Measurements from ENCODE around the gene HEXA. TPM values are rescaled to one million over a fixed set of nuclear protein-coding genes. Genes with fewer than 3 reads are reported as not detected.

HEXA gene
- total RNA-seq, 4 donors from 2014 or later: 104 to 140 (median 111) TPM

GRCh38 chr15:72302955-72303354 lies 72.9 kb downstream of the HEXA start:
- no peak for TF ChIP-seq POLR2A (IDR thresholded peaks at IDR 0.05)
- TF ChIP-seq CTCF (IDR thresholded peaks at IDR 0.05): no peak
- no peak for DNase-seq
- intact Hi-C loops (cut with DNase I): no loop called here
- no peaks in the 10 kb centered on the region for H3K27me3 ChIP-seq
- no peaks in the 10 kb centered on the region for H3K4me1 ChIP-seq
- H3K27ac ChIP-seq: no peak overlapping the region
- no peak overlapping the region for H3K4me3 ChIP-seq (replicated peaks in 1 of 3)
- H3K36me3 ChIP-seq: no peaks in the 10 kb centered on the region
- H3K9me3 ChIP-seq: no peaks in the 10 kb centered on the region
- WGBS, 2 donors: 52 to 59% methylated on average over 1 of the region's 1 CpG

Other genes with a start within 250 kb of the HEXA start
- 10 to 100 TPM in 1 of 4 donors, 1 to 10 TPM in 3; 8.8 to 26.9 (median 9.0) TPM for gene GRAMD2A, start 178.2 kb downstream of the HEXA start, total RNA-seq
- gene PKM, start 144.8 kb downstream of the HEXA start, total RNA-seq: 100 to 1,000 TPM; 270 to 587 (median 340) TPM
- gene PARP6, start 103.5 kb downstream of the HEXA start, total RNA-seq: 10 to 100 TPM; 54.2 to 98.0 (median 70.4) TPM
- 1 to 10 TPM; 2.3 to 9.8 (median 6.8) TPM for gene CELF6, start 55.9 kb downstream of the HEXA start, total RNA-seq
- not detected for gene TMEM202, start 22.3 kb upstream of the HEXA start, total RNA-seq
- 10 to 100 TPM; 42.6 to 90.0 (median 58.5) TPM for gene ARIH1, start 98.3 kb upstream of the HEXA start, total RNA-seq

Data from thyroid gland (tissue), 4 donors.